ENCODE measurements around the gene CFAP61.
"Not testable (repeated sequence)": the region's sequence is repeated elsewhere in the genome, so short reads cannot be mapped to it uniquely, and the experiment has no call there.

CFAP61 gene

GRCh38 chr20:20353576-20353975 lies 301.2 kb downstream of the CFAP61 start:
- in situ Hi-C loops (cut with MboI; ENCODE audit: low sequenced_read_pairs), result no loop called here

GRCh38 chr20:20355503-20355902 lies 303.2 kb downstream of the CFAP61 start:
- in situ Hi-C loops (cut with MboI; ENCODE audit: low sequenced_read_pairs), result not testable (repeated sequence)

- in situ Hi-C loops (cut with MboI; ENCODE audit: low sequenced_read_pairs), result no loop called here
Measured at GRCh38 chr20:20358801-20359200, 306.5 kb downstream of the CFAP61 start.

- in situ Hi-C loops (cut with MboI; ENCODE audit: low sequenced_read_pairs), result no loop called here
Measured at GRCh38 chr20:20359628-20360027, 307.3 kb downstream of the CFAP61 start.

- in situ Hi-C loops (cut with MboI; ENCODE audit: low sequenced_read_pairs), result no loop called here
Measured at GRCh38 chr20:20360464-20360863, 308.1 kb downstream of the CFAP61 start.

GRCh38 chr20:20362774-20363433 lies 310.6 kb downstream of the CFAP61 start:
- in situ Hi-C loops (cut with MboI; ENCODE audit: low sequenced_read_pairs), result no loop called here

- in situ Hi-C loops (cut with MboI; ENCODE audit: low sequenced_read_pairs), result no loop called here
Measured at GRCh38 chr20:20363434-20363798, 311.1 kb downstream of the CFAP61 start.

GRCh38 chr20:20363799-20364592 lies 311.7 kb downstream of the CFAP61 start:
- in situ Hi-C loops (cut with MboI; ENCODE audit: low sequenced_read_pairs), result no loop called here

GRCh38 chr20:20364593-20365479 lies 312.5 kb downstream of the CFAP61 start:
- in situ Hi-C loops (cut with MboI; ENCODE audit: low sequenced_read_pairs), result no loop called here

- in situ Hi-C loops (cut with MboI; ENCODE audit: low sequenced_read_pairs), result no loop called here
Measured at GRCh38 chr20:20365480-20366161, 313.3 kb downstream of the CFAP61 start.

GRCh38 chr20:20366551-20366875 lies 314.2 kb downstream of the CFAP61 start:
- in situ Hi-C loops (cut with MboI; ENCODE audit: low sequenced_read_pairs), result no loop called here

GRCh38 chr20:20366876-20367574 lies 314.7 kb downstream of the CFAP61 start:
- in situ Hi-C loops (cut with MboI; ENCODE audit: low sequenced_read_pairs), result no loop called here

GRCh38 chr20:20367575-20368417 lies 315.5 kb downstream of the CFAP61 start, which contains the start of gene INSM1:
Gene INSM1 (plus strand): TSS chr20:20368104. CDS start chr20:20368268, 164 bp downstream.
- in situ Hi-C loops (cut with MboI; ENCODE audit: low sequenced_read_pairs), result no loop called here

- in situ Hi-C loops (cut with MboI; ENCODE audit: low sequenced_read_pairs), result no loop called here
Measured at GRCh38 chr20:20368418-20369249, 316.3 kb downstream of the CFAP61 start.

GRCh38 chr20:20369250-20370093 lies 317.1 kb downstream of the CFAP61 start:
- in situ Hi-C loops (cut with MboI; ENCODE audit: low sequenced_read_pairs), result no loop called here

- in situ Hi-C loops (cut with MboI; ENCODE audit: low sequenced_read_pairs), result no loop called here
Measured at GRCh38 chr20:20370094-20370575, 317.8 kb downstream of the CFAP61 start.

GRCh38 chr20:20371083-20371482 lies 318.8 kb downstream of the CFAP61 start:
- in situ Hi-C loops (cut with MboI; ENCODE audit: low sequenced_read_pairs), result no loop called here

All from HL-60/S4 treated with retinoic acid at 250 ng/mL for 4 days and 3 days (cell line).